ENCODE measurements around the gene DENND5A.
"Not testable (repeated sequence)": the region's sequence is repeated elsewhere in the genome, so short reads cannot be mapped to it uniquely, and the experiment has no call there.

DNA sequence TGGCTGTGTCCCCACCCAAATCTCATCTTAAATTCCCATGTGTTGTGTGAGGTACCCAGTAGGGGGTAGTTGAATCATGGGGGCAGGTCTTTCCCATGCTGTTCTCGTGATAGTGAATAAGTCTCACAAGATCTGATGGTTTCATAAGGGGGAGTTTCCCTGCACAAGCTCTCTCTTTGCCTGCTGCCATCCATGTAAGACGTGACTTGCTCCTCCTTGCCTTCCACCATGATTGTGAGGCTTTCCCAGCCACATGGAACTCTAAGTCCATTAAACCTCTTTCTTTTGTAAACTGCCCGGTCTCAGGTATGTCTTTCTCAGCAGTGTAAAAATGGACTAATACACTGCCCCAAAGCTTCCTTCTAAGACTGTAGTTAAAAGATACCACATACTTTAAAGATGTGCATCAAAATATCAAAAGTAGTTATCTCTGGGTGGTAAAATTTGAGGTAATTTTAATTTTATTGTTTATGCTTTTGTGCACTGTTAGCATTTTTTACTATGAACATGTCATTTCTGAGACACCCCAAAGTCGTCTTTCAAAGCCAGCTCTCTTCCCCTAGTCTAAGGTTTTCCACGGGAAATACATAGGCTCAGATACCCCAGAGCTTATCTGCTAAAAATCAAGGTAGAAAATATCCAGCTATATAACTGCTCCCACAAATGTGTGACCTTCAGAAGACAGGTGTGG is 74.7 kb downstream of the DENND5A start:
- TF ChIP-seq, protein P1, sequence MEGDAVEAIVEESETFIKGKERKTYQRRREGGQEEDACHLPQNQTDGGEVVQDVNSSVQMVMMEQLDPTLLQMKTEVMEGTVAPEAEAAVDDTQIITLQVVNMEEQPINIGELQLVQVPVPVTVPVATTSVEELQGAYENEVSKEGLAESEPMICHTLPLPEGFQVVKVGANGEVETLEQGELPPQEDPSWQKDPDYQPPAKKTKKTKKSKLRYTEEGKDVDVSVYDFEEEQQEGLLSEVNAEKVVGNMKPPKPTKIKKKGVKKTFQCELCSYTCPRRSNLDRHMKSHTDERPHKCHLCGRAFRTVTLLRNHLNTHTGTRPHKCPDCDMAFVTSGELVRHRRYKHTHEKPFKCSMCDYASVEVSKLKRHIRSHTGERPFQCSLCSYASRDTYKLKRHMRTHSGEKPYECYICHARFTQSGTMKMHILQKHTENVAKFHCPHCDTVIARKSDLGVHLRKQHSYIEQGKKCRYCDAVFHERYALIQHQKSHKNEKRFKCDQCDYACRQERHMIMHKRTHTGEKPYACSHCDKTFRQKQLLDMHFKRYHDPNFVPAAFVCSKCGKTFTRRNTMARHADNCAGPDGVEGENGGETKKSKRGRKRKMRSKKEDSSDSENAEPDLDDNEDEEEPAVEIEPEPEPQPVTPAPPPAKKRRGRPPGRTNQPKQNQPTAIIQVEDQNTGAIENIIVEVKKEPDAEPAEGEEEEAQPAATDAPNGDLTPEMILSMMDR (IDR thresholded peaks at IDR 0.05): not testable (repeated sequence)
- not testable (repeated sequence) for TF ChIP-seq POLR2A (IDR thresholded peaks at IDR 0.05)

Measured in Peyer's patch (tissue), 4 donors.